ENCODE results near the gene EPN3.

Gene EPN3

GRCh38 chr17:50589095-50589705 lies 56.7 kb downstream of the EPN3 start:
- no peak for DNase-seq (ENCODE audit: low read depth)

GRCh38 chr17:50590946-50591737 lies 58.6 kb downstream of the EPN3 start:
- DNase-seq (ENCODE audit: low read depth): no peak

GRCh38 chr17:50593321-50593720 lies 60.8 kb downstream of the EPN3 start:
- no peak for DNase-seq (ENCODE audit: low read depth)
